ENCODE measurements around the gene TXNRD3. TPM values are rescaled to one million over a fixed set of nuclear protein-coding genes. Genes with fewer than 3 reads are reported as not detected.

TXNRD3 gene
- total RNA-seq, 6 experiments from 2014 or later, result 6.8 to 8.4 (median 7.4) TPM

- Mint-ChIP-seq H3K27ac (no peak overlapping the region), H3K4me1 (ENCODE audit: low read depth) (no peaks in the 10 kb centered on the region), H3K27me3 (ENCODE audit: insufficient read depth) (peaks cover 45% of the 10 kb centered on the region), H3K9me3 (peaks cover 9% of the 10 kb centered on the region), H3K4me3 (no peak overlapping the region), H3K36me3 (ENCODE audit: low read depth) (peaks cover 6% of the 10 kb centered on the region; the same call in 1 of the 2 replicates)
- DNase-seq, result no peak
- TF ChIP-seq CTCF (IDR thresholded peaks at IDR 0.05), result no peak
These were observed 10.5 kb upstream of the TXNRD3 start for GRCh38 chr3:126665221-126665936.

- Mint-ChIP-seq H3K36me3 (ENCODE audit: low read depth) (peaks cover 6% of the 10 kb centered on the region; the same call in 1 of the 2 replicates), H3K4me1 (ENCODE audit: low read depth) (no peaks in the 10 kb centered on the region), H3K9me3 (peaks cover 9% of the 10 kb centered on the region), H3K27ac (peak overlapping the region; percentile 12; the same call in 1 of the 2 replicates), H3K4me3 (no peak overlapping the region), H3K27me3 (ENCODE audit: insufficient read depth) (peaks cover 52% of the 10 kb centered on the region)
- TF ChIP-seq CTCF (IDR thresholded peaks at IDR 0.05), result peak; percentile 47
- DNase-seq, result no peak
These were observed 9.8 kb upstream of the TXNRD3 start for GRCh38 chr3:126664591-126665214.

GRCh38 chr3:126663750-126664149, 8.8 kb upstream of the TXNRD3 start:
- Mint-ChIP-seq H3K9me3 (peaks cover 11% of the 10 kb centered on the region), H3K27me3 (ENCODE audit: insufficient read depth) (peaks cover 54% of the 10 kb centered on the region), H3K4me1 (ENCODE audit: low read depth) (no peaks in the 10 kb centered on the region), H3K36me3 (ENCODE audit: low read depth) (peaks cover 6% of the 10 kb centered on the region; the same call in 1 of the 2 replicates), H3K27ac (no peak overlapping the region), H3K4me3 (no peak overlapping the region)
- DNase-seq, result no peak
- no peak for TF ChIP-seq CTCF (IDR thresholded peaks at IDR 0.05)

- H3K27ac Mint-ChIP-seq, result no peak overlapping the region
- TF ChIP-seq CTCF (IDR thresholded peaks at IDR 0.05), result no peak
- no peaks in the 10 kb centered on the region for H3K4me1 Mint-ChIP-seq (ENCODE audit: low read depth)
- peaks cover 59% of the 10 kb centered on the region for H3K27me3 Mint-ChIP-seq (ENCODE audit: insufficient read depth)
- H3K36me3 Mint-ChIP-seq (ENCODE audit: low read depth), result peaks cover 7% of the 10 kb centered on the region; the same call in 1 of the 2 replicates
- H3K9me3 Mint-ChIP-seq, result peaks cover 16% of the 10 kb centered on the region
- no peak overlapping the region for H3K4me3 Mint-ChIP-seq
- no peak for DNase-seq
These were observed 8.3 kb upstream of the TXNRD3 start for GRCh38 chr3:126663257-126663656.

GRCh38 chr3:126661532-126662364, 6.8 kb upstream of the TXNRD3 start:
- Mint-ChIP-seq H3K27me3 (ENCODE audit: insufficient read depth) (peaks cover 65% of the 10 kb centered on the region), H3K4me1 (ENCODE audit: low read depth) (no peaks in the 10 kb centered on the region), H3K9me3 (peaks cover 19% of the 10 kb centered on the region), H3K4me3 (no peak overlapping the region), H3K36me3 (ENCODE audit: low read depth) (peaks cover 11% of the 10 kb centered on the region), H3K27ac (no peak overlapping the region)
- DNase-seq, result no peak
- no peak for TF ChIP-seq CTCF (IDR thresholded peaks at IDR 0.05)
